ELF-1 (cell line): ENCODE measurements around the gene UBAP2.

Source experiments
- DNase-seq: peaks from one replicate; pipeline ENCODE4 v3.0.0-alpha.2; 2016; ENCODE audit warnings: low read depth, low spot score

The UBAP2 gene

GRCh38 chr9:33878691-33879366, 169.9 kb downstream of the UBAP2 start:
- DNase-seq, result no peak

- DNase-seq, result no peak
Observed at GRCh38 chr9:33877727-33878489, 170.8 kb downstream of the UBAP2 start.
